Glutamatergic neuron (in vitro differentiated cells): ENCODE measurements around the gene PIGU. TPM values are rescaled to one million over a fixed set of nuclear protein-coding genes. Genes with fewer than 3 reads are reported as not detected.

Experiments
- DNase-seq: peaks from one replicate; pipeline ENCODE4 v3.0.0; 2022
- H3K27ac Mint-ChIP-seq: one replicate; pipeline ENCODE4 v1.8.0; 2020; ENCODE audit warnings: mild to moderate bottlenecking, mixed read lengths, inconsistent platforms; ENCODE audit not compliant: unreplicated experiment
- H3K27me3 Mint-ChIP-seq: one replicate; pipeline ENCODE4 v1.8.0; 2020; ENCODE audit warnings: mild to moderate bottlenecking, moderate library complexity, mixed read lengths, inconsistent platforms; ENCODE audit not compliant: unreplicated experiment
- H3K36me3 Mint-ChIP-seq: one replicate; pipeline ENCODE4 v1.8.0; 2020; ENCODE audit warnings: mild to moderate bottlenecking, mixed read lengths, inconsistent platforms; ENCODE audit not compliant: unreplicated experiment
- H3K4me1 Mint-ChIP-seq: one replicate; pipeline ENCODE4 v1.8.0; 2020; ENCODE audit warnings: mild to moderate bottlenecking, low read depth, mixed read lengths, inconsistent platforms; ENCODE audit not compliant: unreplicated experiment
- H3K4me3 Mint-ChIP-seq: one replicate; pipeline ENCODE4 v1.8.0; 2020; ENCODE audit warnings: mild to moderate bottlenecking, mixed read lengths, inconsistent platforms; ENCODE audit not compliant: unreplicated experiment
- H3K9me3 Mint-ChIP-seq: one replicate; pipeline ENCODE4 v1.8.0; 2020; ENCODE audit warnings: mild to moderate bottlenecking, moderate library complexity, mixed read lengths, inconsistent platforms; ENCODE audit not compliant: unreplicated experiment
- total RNA-seq: library from RNA; stranded (reverse); fragmentation: NEBNext Ultra II Directional; extraction: Animal tissue kit (Norgen Biotek cat#: 25700); gene quantifications from one replicate; pipeline ENCODE4 v1.2.1, GENCODE V29; 2021; ENCODE audit not compliant: unreplicated experiment
- TF ChIP-seq, protein P1 (sequence below): fragments of 200-600 bp; sonication (generic); IDR thresholded peaks from one replicate; pipeline ENCODE4 v1.5.0; 2021; ENCODE audit not compliant: partially characterized antibody, unreplicated experiment

Gene PIGU
- total RNA-seq, 1 donor from 2014 or later, result 19.4 TPM

DNA sequence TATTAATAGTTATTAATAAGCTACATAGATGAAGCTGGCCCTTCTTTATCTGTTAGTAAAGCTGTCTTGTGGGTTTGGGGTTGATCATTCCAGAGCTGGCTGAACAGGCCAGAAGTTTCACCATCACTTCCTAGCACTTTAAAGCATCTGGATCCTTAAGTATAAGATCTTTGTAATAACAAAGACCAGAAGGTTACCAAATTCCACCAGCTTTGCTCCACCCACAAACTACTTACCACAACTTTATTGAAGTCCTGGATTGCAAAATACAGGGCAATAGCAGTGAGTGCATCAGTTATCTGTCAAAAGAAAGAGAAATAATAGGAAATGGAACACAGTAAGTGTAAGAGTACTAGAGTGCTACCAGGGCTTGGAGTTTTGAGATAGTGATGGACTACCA is 33.0 kb downstream of the PIGU start:
- H3K4me1 Mint-ChIP-seq, result no peaks in the 10 kb centered on the region
- no peaks in the 10 kb centered on the region for H3K36me3 Mint-ChIP-seq
- H3K27me3 Mint-ChIP-seq, result no peaks in the 10 kb centered on the region
- H3K27ac Mint-ChIP-seq, result no peak overlapping the region
- H3K9me3 Mint-ChIP-seq, result no peaks in the 10 kb centered on the region
- TF ChIP-seq, protein P1, sequence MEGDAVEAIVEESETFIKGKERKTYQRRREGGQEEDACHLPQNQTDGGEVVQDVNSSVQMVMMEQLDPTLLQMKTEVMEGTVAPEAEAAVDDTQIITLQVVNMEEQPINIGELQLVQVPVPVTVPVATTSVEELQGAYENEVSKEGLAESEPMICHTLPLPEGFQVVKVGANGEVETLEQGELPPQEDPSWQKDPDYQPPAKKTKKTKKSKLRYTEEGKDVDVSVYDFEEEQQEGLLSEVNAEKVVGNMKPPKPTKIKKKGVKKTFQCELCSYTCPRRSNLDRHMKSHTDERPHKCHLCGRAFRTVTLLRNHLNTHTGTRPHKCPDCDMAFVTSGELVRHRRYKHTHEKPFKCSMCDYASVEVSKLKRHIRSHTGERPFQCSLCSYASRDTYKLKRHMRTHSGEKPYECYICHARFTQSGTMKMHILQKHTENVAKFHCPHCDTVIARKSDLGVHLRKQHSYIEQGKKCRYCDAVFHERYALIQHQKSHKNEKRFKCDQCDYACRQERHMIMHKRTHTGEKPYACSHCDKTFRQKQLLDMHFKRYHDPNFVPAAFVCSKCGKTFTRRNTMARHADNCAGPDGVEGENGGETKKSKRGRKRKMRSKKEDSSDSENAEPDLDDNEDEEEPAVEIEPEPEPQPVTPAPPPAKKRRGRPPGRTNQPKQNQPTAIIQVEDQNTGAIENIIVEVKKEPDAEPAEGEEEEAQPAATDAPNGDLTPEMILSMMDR, result no peak
- H3K4me3 Mint-ChIP-seq, result no peak overlapping the region
- no peak for DNase-seq

- H3K9me3 Mint-ChIP-seq, result no peaks in the 10 kb centered on the region
- no peaks in the 10 kb centered on the region for H3K4me1 Mint-ChIP-seq
- H3K27ac Mint-ChIP-seq, result no peak overlapping the region
- no peak for DNase-seq
- TF ChIP-seq, protein P1, result no peak
- no peaks in the 10 kb centered on the region for H3K36me3 Mint-ChIP-seq
- no peak overlapping the region for H3K4me3 Mint-ChIP-seq
- H3K27me3 Mint-ChIP-seq, result no peaks in the 10 kb centered on the region
Measured at GRCh38 chr20:34642009-34642408, 34.9 kb downstream of the PIGU start.

DNA sequence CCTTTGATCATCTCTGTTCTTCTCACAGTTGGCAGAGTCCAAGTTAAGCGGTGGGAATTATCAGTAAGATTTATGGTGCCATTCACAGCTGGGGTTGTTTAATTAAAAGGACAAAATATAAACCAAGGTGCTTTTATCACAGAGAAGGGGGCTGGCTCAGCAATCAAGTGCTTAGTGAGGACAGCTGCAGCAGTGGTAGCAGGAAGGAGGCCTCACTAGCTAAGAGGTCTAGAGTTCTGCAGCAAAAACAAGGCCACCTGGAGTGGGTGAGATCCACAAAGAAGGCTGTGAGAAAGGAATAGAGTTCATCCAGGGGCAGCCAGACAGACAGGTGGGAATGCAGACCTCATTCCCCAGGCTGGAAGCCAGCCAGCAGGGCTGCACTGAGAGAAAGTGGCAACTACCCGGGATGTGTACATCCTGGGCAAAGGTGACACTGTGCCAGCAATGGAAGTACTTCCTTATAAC is 37.1 kb downstream of the PIGU start:
- Mint-ChIP-seq H3K27ac (no peak overlapping the region), H3K4me1 (no peaks in the 10 kb centered on the region), H3K9me3 (no peaks in the 10 kb centered on the region), H3K4me3 (no peak overlapping the region), H3K36me3 (no peaks in the 10 kb centered on the region), H3K27me3 (no peaks in the 10 kb centered on the region)
- TF ChIP-seq, protein P1, result no peak
- no peak for DNase-seq

GRCh38 chr20:34638532-34638931 is 38.4 kb downstream of the PIGU start:
- H3K4me1 Mint-ChIP-seq, result no peaks in the 10 kb centered on the region
- H3K27me3 Mint-ChIP-seq, result no peaks in the 10 kb centered on the region
- TF ChIP-seq, protein P1, result no peak
- no peaks in the 10 kb centered on the region for H3K36me3 Mint-ChIP-seq
- DNase-seq, result no peak
- H3K4me3 Mint-ChIP-seq, result no peak overlapping the region
- H3K27ac Mint-ChIP-seq, result no peak overlapping the region
- H3K9me3 Mint-ChIP-seq, result no peaks in the 10 kb centered on the region

- no peaks in the 10 kb centered on the region for H3K4me1 Mint-ChIP-seq
- TF ChIP-seq, protein P1, result no peak
- no peak overlapping the region for H3K27ac Mint-ChIP-seq
- H3K36me3 Mint-ChIP-seq, result no peaks in the 10 kb centered on the region
- no peaks in the 10 kb centered on the region for H3K9me3 Mint-ChIP-seq
- H3K4me3 Mint-ChIP-seq, result no peak overlapping the region
- no peak for DNase-seq
- H3K27me3 Mint-ChIP-seq, result no peaks in the 10 kb centered on the region
Measured at GRCh38 chr20:34638039-34638292, 38.9 kb downstream of the PIGU start.
